SK-N-MC (cell line): Measurements from ENCODE around the gene SLC2A14.
"Not testable (repeated sequence)": the region's sequence is repeated elsewhere in the genome, so short reads cannot be mapped to it uniquely, and the experiment has no call there.

Source experiments
- DNase-seq: peaks from one replicate; pipeline ENCODE4 v3.0.0-alpha.2; 2011; ENCODE audit warnings: low read depth, low spot score
- H3K27ac ChIP-seq: fragments of 200-600 bp; sonication (generic); 2 replicates; pipeline ENCODE4 v1.5.1; 2016; ENCODE audit warnings: mixed run types
- H3K36me3 ChIP-seq: fragments of 200-600 bp; sonication (generic); 2 replicates; pipeline ENCODE4 v1.6.1; 2017; ENCODE audit warnings: antibody characterized with exemption, low read length, mixed read lengths; ENCODE audit not compliant: insufficient read depth
- H3K4me3 ChIP-seq: fragments of 200-600 bp; sonication (generic); 2 replicates; pipeline ENCODE4 v1.5.1; 2016
- H3K9ac ChIP-seq: fragments of 200-600 bp; sonication (generic); 2 replicates; pipeline ENCODE4 v1.8.0; 2017; ENCODE audit warnings: mixed run types, mixed read lengths; ENCODE audit not compliant: insufficient read length
- H3K9me3 ChIP-seq: fragments of 200-600 bp; sonication (generic); 2 replicates; pipeline ENCODE4 v1.6.1; 2017; ENCODE audit warnings: low read depth, mild to moderate bottlenecking, antibody characterized with exemption, low read length, moderate library complexity, mixed read lengths
- EZH2 ChIP-seq: fragments of 200-600 bp; sonication (generic); IDR thresholded peaks from one replicate; pipeline ENCODE4 v1.6.1; 2017; ENCODE audit warnings: antibody characterized with exemption
- FOXP2 ChIP-seq: optimal IDR thresholded peaks from 2 replicates; pipeline ENCODE3; 2011; ENCODE audit warnings: mild to moderate bottlenecking, moderate library complexity; ENCODE audit not compliant: insufficient read depth; ENCODE audit errors: extremely low read length, control extremely low read depth
- POLR2AphosphoS5 ChIP-seq: IDR thresholded peaks from 2 replicates; pipeline ENCODE4 v1.6.1; 2012; ENCODE audit warnings: mild to moderate bottlenecking, low read depth, low read length, borderline replicate concordance

Gene SLC2A14

GRCh38 chr12:7870335-7870734 is 2.4 kb downstream of the SLC2A14 start:
- no peak for TF ChIP-seq EZH2
- TF ChIP-seq POLR2AphosphoS5 = no peak
- TF ChIP-seq FOXP2 = no peak
- Histone ChIP-seq H3K36me3 (no peaks in the 10 kb centered on the region), H3K27ac (no peak overlapping the region), H3K4me3 (no peak overlapping the region), H3K9ac (no peak overlapping the region), H3K9me3 (no peaks in the 10 kb centered on the region)
- DNase-seq = no peak

GRCh38 chr12:7869137-7869536 is 3.6 kb downstream of the SLC2A14 start:
- peak; percentile 91 for DNase-seq
- H3K27ac ChIP-seq = peak overlapping the region; percentile 52; the same call in 1 of the 2 replicates
- TF ChIP-seq FOXP2 (no peak), POLR2AphosphoS5 (no peak), EZH2 (no peak)
- H3K36me3 ChIP-seq = no peaks in the 10 kb centered on the region
- H3K4me3 ChIP-seq = peak overlapping the region; percentile 54
- no peak overlapping the region for H3K9ac ChIP-seq
- H3K9me3 ChIP-seq = no peaks in the 10 kb centered on the region

GRCh38 chr12:7868391-7868790 is 4.3 kb downstream of the SLC2A14 start:
- Histone ChIP-seq H3K4me3 (no peak overlapping the region), H3K27ac (no peak overlapping the region), H3K9me3 (no peaks in the 10 kb centered on the region), H3K9ac (no peak overlapping the region), H3K36me3 (no peaks in the 10 kb centered on the region)
- DNase-seq = no peak
- TF ChIP-seq POLR2AphosphoS5 (no peak), EZH2 (no peak), FOXP2 (no peak)

- Histone ChIP-seq H3K9ac (no peak overlapping the region), H3K27ac (no peak overlapping the region), H3K4me3 (no peak overlapping the region), H3K9me3 (no peaks in the 10 kb centered on the region), H3K36me3 (no peaks in the 10 kb centered on the region)
- no peak for DNase-seq
- no peak for TF ChIP-seq POLR2AphosphoS5
- TF ChIP-seq FOXP2 = no peak
- TF ChIP-seq EZH2 = no peak
Measured at GRCh38 chr12:7864601-7865150, 8.0 kb downstream of the SLC2A14 start.

GRCh38 chr12:7862814-7863348 is 9.8 kb downstream of the SLC2A14 start:
- H3K36me3 ChIP-seq, DNase-seq: not testable (repeated sequence)

GRCh38 chr12:7862301-7862700 is 10.4 kb downstream of the SLC2A14 start:
- not testable (repeated sequence) for H3K9me3 ChIP-seq, H3K27ac ChIP-seq, H3K4me3 ChIP-seq, H3K36me3 ChIP-seq, H3K9ac ChIP-seq, DNase-seq

More at GRCh38 chr12:7862814-7863348, 9.8 kb downstream of the SLC2A14 start:
- not testable (repeated sequence) for H3K27ac ChIP-seq, H3K9me3 ChIP-seq, H3K4me3 ChIP-seq, H3K9ac ChIP-seq

GRCh38 chr12:7859552-7859951 is 13.2 kb downstream of the SLC2A14 start:
- Histone ChIP-seq H3K36me3 (no peaks in the 10 kb centered on the region), H3K27ac (no peak overlapping the region), H3K9me3 (no peaks in the 10 kb centered on the region), H3K4me3 (no peak overlapping the region), H3K9ac (no peak overlapping the region)
- DNase-seq = no peak
- TF ChIP-seq FOXP2 (no peak), EZH2 (no peak), POLR2AphosphoS5 (no peak)

- no peak overlapping the region for H3K4me3 ChIP-seq
- H3K9me3 ChIP-seq = no peaks in the 10 kb centered on the region
- no peak for DNase-seq
- H3K36me3 ChIP-seq = no peaks in the 10 kb centered on the region
- no peak overlapping the region for H3K9ac ChIP-seq
- H3K27ac ChIP-seq = no peak overlapping the region
- TF ChIP-seq EZH2 = no peak
- no peak for TF ChIP-seq POLR2AphosphoS5
- no peak for TF ChIP-seq FOXP2
Measured at GRCh38 chr12:7857971-7858370, 14.7 kb downstream of the SLC2A14 start.

GRCh38 chr12:7856516-7856915 is 16.2 kb downstream of the SLC2A14 start:
- no peaks in the 10 kb centered on the region for H3K9me3 ChIP-seq
- H3K36me3 ChIP-seq = no peaks in the 10 kb centered on the region
- H3K9ac ChIP-seq = no peak overlapping the region
- no peak overlapping the region for H3K27ac ChIP-seq
- no peak overlapping the region for H3K4me3 ChIP-seq
- no peak for DNase-seq
- TF ChIP-seq FOXP2 (no peak), EZH2 (no peak), POLR2AphosphoS5 (no peak)
